ENCODE measurements around the gene NSUN3. TPM values are rescaled to one million over a fixed set of nuclear protein-coding genes. Genes with fewer than 3 reads are reported as not detected.

Gene NSUN3
- total RNA-seq, 2 experiments from 2014 or later, result 10.4 to 13.5 TPM

- ChIA-PET CTCF (ENCODE audit: unreplicated experiment) (no interaction called here), POLR2A (interaction anchor here (0.5 to 1.3 kb wide), 3 partner anchors 12 to 109 kb away, joined by 3 read pairs; no protein-coding TSS in a partner anchor)
- Histone ChIP-seq H3K36me3 (ENCODE audit: insufficient read depth, low read length) (no peaks in the 10 kb centered on the region), H3K27ac (ENCODE audit: low read depth, low read length, poor library complexity, severe bottlenecking) (no peak overlapping the region), H4K20me1 (ENCODE audit: insufficient read depth, low read length) (no peaks in the 10 kb centered on the region), H3K9me3 (ENCODE audit: low read length) (no peaks in the 10 kb centered on the region), H3K9me2 (ENCODE audit: insufficient read depth, low read length) (no peaks in the 10 kb centered on the region), H3K79me2 (ENCODE audit: insufficient read depth, low read depth, low read length) (no peaks in the 10 kb centered on the region), H3K4me2 (ENCODE audit: low read length) (no peak overlapping the region), H3K4me3 (ENCODE audit: low read depth, low read length, poor library complexity, severe bottlenecking) (no peak overlapping the region), H2AFZ (ENCODE audit: low read length) (no peak overlapping the region), H3K4me1 (ENCODE audit: insufficient read depth, low read length, poor library complexity, severe bottlenecking) (peaks cover 8% of the 10 kb centered on the region)
- no peak for DNase-seq (ENCODE audit: low spot score)
- BruUV-seq (replicated peaks), result no TSS peak
- TF ChIP-seq, protein P1, sequence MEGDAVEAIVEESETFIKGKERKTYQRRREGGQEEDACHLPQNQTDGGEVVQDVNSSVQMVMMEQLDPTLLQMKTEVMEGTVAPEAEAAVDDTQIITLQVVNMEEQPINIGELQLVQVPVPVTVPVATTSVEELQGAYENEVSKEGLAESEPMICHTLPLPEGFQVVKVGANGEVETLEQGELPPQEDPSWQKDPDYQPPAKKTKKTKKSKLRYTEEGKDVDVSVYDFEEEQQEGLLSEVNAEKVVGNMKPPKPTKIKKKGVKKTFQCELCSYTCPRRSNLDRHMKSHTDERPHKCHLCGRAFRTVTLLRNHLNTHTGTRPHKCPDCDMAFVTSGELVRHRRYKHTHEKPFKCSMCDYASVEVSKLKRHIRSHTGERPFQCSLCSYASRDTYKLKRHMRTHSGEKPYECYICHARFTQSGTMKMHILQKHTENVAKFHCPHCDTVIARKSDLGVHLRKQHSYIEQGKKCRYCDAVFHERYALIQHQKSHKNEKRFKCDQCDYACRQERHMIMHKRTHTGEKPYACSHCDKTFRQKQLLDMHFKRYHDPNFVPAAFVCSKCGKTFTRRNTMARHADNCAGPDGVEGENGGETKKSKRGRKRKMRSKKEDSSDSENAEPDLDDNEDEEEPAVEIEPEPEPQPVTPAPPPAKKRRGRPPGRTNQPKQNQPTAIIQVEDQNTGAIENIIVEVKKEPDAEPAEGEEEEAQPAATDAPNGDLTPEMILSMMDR (conservative IDR thresholded peaks at IDR 0.05; ENCODE audit: low read length), result no peak
- TF ChIP-seq EZH2phosphoT487 (IDR thresholded peaks at IDR 0.05; ENCODE audit: borderline replicate concordance, low read depth, low read length), result no peak
- intact Hi-C loops (cut with micrococcal nuclease; ENCODE audit: unreplicated experiment), result no loop called here
Measured at GRCh38 chr3:94117729-94118128, 54.9 kb downstream of the NSUN3 start.

DNA sequence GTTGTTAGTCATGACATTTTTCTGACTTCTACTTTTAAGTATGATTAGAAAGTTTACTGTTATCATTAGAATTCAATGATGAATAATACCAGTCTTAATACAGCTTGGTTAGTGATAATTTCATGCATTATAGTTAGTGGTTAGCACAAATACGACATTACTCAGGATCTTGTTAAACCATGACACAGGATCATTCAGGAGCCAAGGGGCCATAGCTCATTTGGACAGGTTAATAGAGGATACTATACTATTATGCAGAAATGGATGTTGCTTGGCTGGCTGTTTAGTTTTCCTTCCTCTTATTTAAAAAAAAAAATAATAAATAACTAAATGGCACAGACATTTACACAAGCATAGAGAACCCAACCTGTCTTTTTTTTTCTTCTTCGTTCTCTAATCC lies 55.5 kb downstream of the NSUN3 start:
- H3K4me1 ChIP-seq (ENCODE audit: insufficient read depth, low read length, poor library complexity, severe bottlenecking), result peaks cover 5% of the 10 kb centered on the region
- no peak overlapping the region for H2AFZ ChIP-seq (ENCODE audit: low read length)
- no peaks in the 10 kb centered on the region for H3K9me2 ChIP-seq (ENCODE audit: insufficient read depth, low read length)
- intact Hi-C loops (cut with micrococcal nuclease; ENCODE audit: unreplicated experiment), result no loop called here
- TF ChIP-seq EZH2phosphoT487 (IDR thresholded peaks at IDR 0.05; ENCODE audit: borderline replicate concordance, low read depth, low read length), result no peak
- TF ChIP-seq, protein P1 (conservative IDR thresholded peaks at IDR 0.05; ENCODE audit: low read length), result no peak
- CTCF ChIA-PET (ENCODE audit: unreplicated experiment), result no interaction called here
- no peak overlapping the region for H3K27ac ChIP-seq (ENCODE audit: low read depth, low read length, poor library complexity, severe bottlenecking)
- no peaks in the 10 kb centered on the region for H3K79me2 ChIP-seq (ENCODE audit: insufficient read depth, low read depth, low read length)
- H3K4me2 ChIP-seq (ENCODE audit: low read length), result no peak overlapping the region
- no peaks in the 10 kb centered on the region for H3K36me3 ChIP-seq (ENCODE audit: insufficient read depth, low read length)
- H4K20me1 ChIP-seq (ENCODE audit: insufficient read depth, low read length), result no peaks in the 10 kb centered on the region
- no peak overlapping the region for H3K4me3 ChIP-seq (ENCODE audit: low read depth, low read length, poor library complexity, severe bottlenecking)
- H3K9me3 ChIP-seq (ENCODE audit: low read length), result no peaks in the 10 kb centered on the region
- POLR2A ChIA-PET, result interaction anchor here (0.5 to 1.3 kb wide), 2 partner anchors 11 to 16 kb away, joined by 3 read pairs; no protein-coding TSS in a partner anchor
- no peak for DNase-seq (ENCODE audit: low spot score)
- no TSS peak for BruUV-seq (replicated peaks)

GRCh38 chr3:94121161-94121560 lies 58.3 kb downstream of the NSUN3 start:
- H3K79me2 ChIP-seq (ENCODE audit: insufficient read depth, low read depth, low read length), result no peaks in the 10 kb centered on the region
- H2AFZ ChIP-seq (ENCODE audit: low read length), result no peak overlapping the region
- H3K4me2 ChIP-seq (ENCODE audit: low read length), result no peak overlapping the region
- TF ChIP-seq, protein P1 (conservative IDR thresholded peaks at IDR 0.05; ENCODE audit: low read length), result no peak
- TF ChIP-seq EZH2phosphoT487 (IDR thresholded peaks at IDR 0.05; ENCODE audit: borderline replicate concordance, low read depth, low read length), result no peak
- H3K36me3 ChIP-seq (ENCODE audit: insufficient read depth, low read length), result peaks cover 2% of the 10 kb centered on the region; the same call in 1 of the 2 replicates
- BruUV-seq (replicated peaks), result no TSS peak
- intact Hi-C loops (cut with micrococcal nuclease; ENCODE audit: unreplicated experiment), result no loop called here
- DNase-seq (ENCODE audit: low spot score), result no peak
- H3K9me3 ChIP-seq (ENCODE audit: low read length), result no peaks in the 10 kb centered on the region
- POLR2A ChIA-PET, result interaction anchor here (0.6 kb wide), 1 partner anchor 14 kb away, joined by 3 read pairs; no protein-coding TSS in a partner anchor
- no peaks in the 10 kb centered on the region for H3K9me2 ChIP-seq (ENCODE audit: insufficient read depth, low read length)
- no peaks in the 10 kb centered on the region for H4K20me1 ChIP-seq (ENCODE audit: insufficient read depth, low read length)
- H3K4me1 ChIP-seq (ENCODE audit: insufficient read depth, low read length, poor library complexity, severe bottlenecking), result no peaks in the 10 kb centered on the region
- CTCF ChIA-PET (ENCODE audit: unreplicated experiment), result no interaction called here
- no peak overlapping the region for H3K27ac ChIP-seq (ENCODE audit: low read depth, low read length, poor library complexity, severe bottlenecking)
- H3K4me3 ChIP-seq (ENCODE audit: low read depth, low read length, poor library complexity, severe bottlenecking), result no peak overlapping the region
